HG03439 (cell line): ENCODE measurements around the gene KDM4F.
A peak's percentile ranks its signal among the peaks of the same experiment; 100 is the strongest.

Experiments used
- ATAC-seq: cut with Tn5 transposase; IDR thresholded peaks from one replicate; pipeline ENCODE4 v1.9.1; 2021; ENCODE audit warnings: mild to moderate bottlenecking, moderate library complexity; ENCODE audit not compliant: unreplicated experiment

The KDM4F gene

GRCh38 chr11:95059046-95059445 is 9.8 kb downstream of the KDM4F start:
- no peak for ATAC-seq

- no peak for ATAC-seq
Observed at GRCh38 chr11:95065336-95065735, 16.1 kb downstream of the KDM4F start.

- ATAC-seq, result peak; percentile 39
Observed at GRCh38 chr11:95066716-95067038, 17.5 kb downstream of the KDM4F start, which contains the start of gene SRSF8. TSS of gene SRSF8 (plus strand) at chr11:95066919. CDS start at chr11:95067227, 308 bp downstream.

GRCh38 chr11:95067039-95067840 is 18.0 kb downstream of the KDM4F start:
- ATAC-seq, result peak; percentile 68

- ATAC-seq, result no peak
Observed at GRCh38 chr11:95067841-95068219, 18.6 kb downstream of the KDM4F start.

GRCh38 chr11:95068549-95068948 is 19.3 kb downstream of the KDM4F start:
- peak; percentile 63 for ATAC-seq

- ATAC-seq, result no peak
Observed at GRCh38 chr11:95070471-95070870, 21.2 kb downstream of the KDM4F start.

GRCh38 chr11:95072948-95073347 is 23.7 kb downstream of the KDM4F start:
- ATAC-seq, result no peak

GRCh38 chr11:95074792-95075563 is 25.8 kb downstream of the KDM4F start:
- ATAC-seq, result no peak

- ATAC-seq, result no peak
Observed at GRCh38 chr11:95076416-95076815, 27.2 kb downstream of the KDM4F start.

GRCh38 chr11:95076981-95077380 is 27.8 kb downstream of the KDM4F start:
- no peak for ATAC-seq

GRCh38 chr11:95078526-95078925 is 29.3 kb downstream of the KDM4F start:
- ATAC-seq, result no peak

- no peak for ATAC-seq
Observed at GRCh38 chr11:95081010-95081409, 31.8 kb downstream of the KDM4F start.

GRCh38 chr11:95081412-95081811 is 32.2 kb downstream of the KDM4F start:
- ATAC-seq, result no peak

- no peak for ATAC-seq
Observed at GRCh38 chr11:95082576-95083001, 33.4 kb downstream of the KDM4F start.

- peak; percentile 46 for ATAC-seq
Observed at GRCh38 chr11:95084509-95084908, 35.3 kb downstream of the KDM4F start.

GRCh38 chr11:95085117-95085816 is 36.0 kb downstream of the KDM4F start:
- no peak for ATAC-seq

GRCh38 chr11:95086151-95086550 is 36.9 kb downstream of the KDM4F start:
- no peak for ATAC-seq

- no peak for ATAC-seq
Observed at GRCh38 chr11:95086836-95087570, 37.8 kb downstream of the KDM4F start.

- ATAC-seq, result peak; percentile 57
Observed at GRCh38 chr11:95088946-95089619, 39.9 kb downstream of the KDM4F start.
